ENCODE measurements around the gene SLC6A15.

SLC6A15 gene

DNA sequence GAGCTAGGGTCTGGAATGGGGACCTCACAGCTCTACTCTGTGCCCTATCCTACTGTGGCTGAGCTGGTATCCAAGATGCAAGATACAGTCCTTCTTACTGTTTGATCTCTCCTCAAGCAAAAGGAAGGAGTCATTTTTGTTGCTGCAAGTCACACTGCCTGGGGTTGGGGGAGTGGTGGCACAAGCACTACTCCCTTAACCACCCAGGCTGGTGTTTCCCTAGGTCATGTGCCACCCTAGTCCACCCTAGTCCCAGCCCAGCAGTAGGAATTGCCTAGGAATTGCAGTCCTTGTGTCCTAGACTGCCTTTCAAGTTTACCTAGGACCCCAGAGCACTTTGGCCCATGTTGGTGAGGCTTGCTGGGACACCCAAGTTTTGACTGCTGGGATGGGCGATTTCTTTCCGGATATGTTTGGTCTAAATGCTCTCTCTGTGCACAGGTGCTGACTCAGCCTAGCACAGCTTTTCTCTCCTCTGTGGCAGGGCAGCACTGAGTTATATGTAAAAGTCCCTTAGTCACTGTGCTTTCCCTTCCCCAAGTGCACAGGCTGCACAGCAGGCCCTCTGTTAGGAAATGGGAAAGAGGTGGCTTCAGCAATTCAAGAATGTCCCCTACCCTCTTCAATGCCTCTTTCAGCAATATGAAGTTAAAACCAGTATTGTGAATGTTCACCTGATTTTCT lies 54.9 kb downstream of the SLC6A15 start:
- DNase-seq (ENCODE audit: low read depth): no peak
- H3K4me3 ChIP-seq (ENCODE audit: low read depth, low read length): no peak overlapping the region
- TF ChIP-seq, protein P1, sequence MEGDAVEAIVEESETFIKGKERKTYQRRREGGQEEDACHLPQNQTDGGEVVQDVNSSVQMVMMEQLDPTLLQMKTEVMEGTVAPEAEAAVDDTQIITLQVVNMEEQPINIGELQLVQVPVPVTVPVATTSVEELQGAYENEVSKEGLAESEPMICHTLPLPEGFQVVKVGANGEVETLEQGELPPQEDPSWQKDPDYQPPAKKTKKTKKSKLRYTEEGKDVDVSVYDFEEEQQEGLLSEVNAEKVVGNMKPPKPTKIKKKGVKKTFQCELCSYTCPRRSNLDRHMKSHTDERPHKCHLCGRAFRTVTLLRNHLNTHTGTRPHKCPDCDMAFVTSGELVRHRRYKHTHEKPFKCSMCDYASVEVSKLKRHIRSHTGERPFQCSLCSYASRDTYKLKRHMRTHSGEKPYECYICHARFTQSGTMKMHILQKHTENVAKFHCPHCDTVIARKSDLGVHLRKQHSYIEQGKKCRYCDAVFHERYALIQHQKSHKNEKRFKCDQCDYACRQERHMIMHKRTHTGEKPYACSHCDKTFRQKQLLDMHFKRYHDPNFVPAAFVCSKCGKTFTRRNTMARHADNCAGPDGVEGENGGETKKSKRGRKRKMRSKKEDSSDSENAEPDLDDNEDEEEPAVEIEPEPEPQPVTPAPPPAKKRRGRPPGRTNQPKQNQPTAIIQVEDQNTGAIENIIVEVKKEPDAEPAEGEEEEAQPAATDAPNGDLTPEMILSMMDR (IDR thresholded peaks at IDR 0.05; ENCODE audit: low read depth, low read length, missing control alignments): no peak

DNA sequence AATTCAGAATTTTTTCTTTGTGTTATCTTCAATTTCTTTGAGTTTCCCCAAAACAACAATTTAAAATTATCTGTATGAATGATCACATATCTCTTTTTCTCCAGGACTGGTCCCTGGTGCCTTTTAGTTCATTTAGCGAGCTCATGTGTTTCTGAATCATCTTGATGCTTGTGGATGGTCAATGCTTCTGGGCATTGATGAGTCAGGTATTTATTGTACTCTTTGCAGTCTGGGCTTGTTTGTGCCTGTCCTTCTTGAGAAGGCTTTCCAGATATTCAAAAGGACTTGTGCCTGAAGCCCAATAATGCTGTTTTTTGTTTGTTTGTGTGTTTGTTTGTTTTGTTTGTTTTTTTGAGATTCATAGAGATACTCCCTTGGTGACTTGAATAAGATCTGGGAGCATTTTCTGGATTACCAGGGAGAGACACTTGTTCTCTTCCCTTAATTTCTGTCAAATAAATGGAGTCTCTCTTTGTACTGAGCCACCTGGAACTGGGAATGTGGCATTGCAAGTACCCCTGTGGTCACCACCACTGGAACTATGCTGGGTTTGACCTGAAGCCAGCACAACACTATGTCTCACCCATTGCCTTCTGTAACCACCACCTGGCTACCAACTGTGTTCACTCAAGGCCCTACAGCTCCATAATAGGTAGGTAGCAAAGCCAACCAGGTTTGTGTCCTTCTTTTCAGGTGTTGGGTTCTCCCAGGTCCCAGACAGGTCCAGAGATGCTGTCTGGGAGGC lies 56.3 kb downstream of the SLC6A15 start:
- DNase-seq (ENCODE audit: low read depth): no peak

DNA sequence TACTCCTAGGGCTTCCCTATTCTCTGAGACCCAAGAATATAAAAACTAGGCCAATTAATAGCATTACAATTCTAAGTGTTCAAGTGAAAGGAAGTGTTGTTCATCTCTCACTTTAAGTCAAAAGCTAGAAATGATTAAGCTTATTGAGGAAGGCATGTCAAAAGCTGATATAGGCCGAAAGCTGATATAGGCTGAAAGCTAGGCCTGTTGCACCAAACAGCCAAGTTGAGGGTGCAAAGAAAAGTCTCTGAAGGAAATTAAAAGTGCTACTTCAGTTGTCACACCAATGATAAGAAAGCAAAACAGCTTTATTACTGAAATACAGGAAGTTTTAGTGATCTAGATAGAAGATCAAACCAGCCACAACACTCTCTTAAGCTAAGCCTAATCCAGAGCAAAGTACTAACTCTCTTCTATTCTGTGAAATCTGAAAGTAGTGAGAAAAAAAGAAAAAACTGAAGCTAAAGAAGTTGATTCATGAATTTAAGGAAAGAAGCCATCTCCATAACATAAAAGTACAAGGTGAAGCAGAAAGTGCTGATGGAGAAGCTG lies 68.9 kb downstream of the SLC6A15 start:
- DNase-seq (ENCODE audit: low read depth): no peak
- H3K4me3 ChIP-seq (ENCODE audit: low read depth, low read length): no peak overlapping the region
- TF ChIP-seq, protein P1 (IDR thresholded peaks at IDR 0.05; ENCODE audit: low read depth, low read length, missing control alignments): no peak

More for the DNA sequence above, 56.3 kb downstream of the SLC6A15 start:
- H3K4me3 ChIP-seq (ENCODE audit: low read depth, low read length): no peak overlapping the region
- TF ChIP-seq, protein P1 (IDR thresholded peaks at IDR 0.05; ENCODE audit: low read depth, low read length, missing control alignments): no peak

DNA sequence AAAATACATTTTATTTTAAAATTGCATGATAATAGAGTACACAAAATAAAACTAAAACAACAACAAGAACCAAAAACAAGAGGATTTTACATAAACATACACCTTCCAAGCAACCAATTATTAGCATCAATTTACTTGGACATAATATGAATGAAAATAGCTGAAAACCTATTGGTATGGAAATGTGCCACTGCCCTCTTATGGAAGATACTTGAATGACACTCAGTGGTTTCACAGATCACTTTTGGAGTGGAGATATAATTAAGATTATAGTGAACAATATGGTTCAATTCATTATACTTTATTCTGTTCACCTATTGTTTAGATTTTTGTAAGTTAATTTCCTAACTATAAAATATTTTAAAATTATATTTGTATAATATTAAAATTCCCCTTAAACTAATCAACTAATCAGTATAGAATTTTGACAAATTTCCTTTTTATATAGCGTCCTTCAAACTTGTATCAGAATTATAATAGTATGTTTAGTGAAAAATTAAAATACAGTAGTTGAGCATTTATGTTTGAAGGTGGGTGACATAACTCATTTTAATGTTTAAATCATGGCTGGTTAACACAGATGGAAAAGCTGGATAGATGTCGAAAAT lies 70.1 kb downstream of the SLC6A15 start:
- no peak for DNase-seq (ENCODE audit: low read depth)
- TF ChIP-seq, protein P1 (IDR thresholded peaks at IDR 0.05; ENCODE audit: low read depth, low read length, missing control alignments): peak; percentile 49
- H3K4me3 ChIP-seq (ENCODE audit: low read depth, low read length): no peak overlapping the region

DNA sequence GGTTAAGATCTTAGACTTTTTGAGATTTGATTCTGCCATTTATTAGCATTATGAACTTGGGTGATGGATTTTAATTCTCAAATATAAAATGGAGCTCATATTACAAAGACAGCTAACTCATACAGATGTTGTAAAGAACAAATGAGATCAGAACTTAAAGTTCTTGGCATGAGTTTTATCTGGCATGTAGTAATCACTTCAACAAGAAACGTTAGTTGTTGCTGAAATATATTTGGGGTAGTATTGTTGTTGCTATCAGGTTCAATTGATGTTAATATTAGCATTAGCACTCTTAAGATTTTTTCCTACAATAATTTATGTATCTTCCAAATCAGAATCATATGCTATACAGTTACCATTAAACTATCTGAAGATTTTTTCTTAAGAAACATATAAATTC lies 71.0 kb downstream of the SLC6A15 start:
- TF ChIP-seq, protein P1 (IDR thresholded peaks at IDR 0.05; ENCODE audit: low read depth, low read length, missing control alignments): no peak
- H3K4me3 ChIP-seq (ENCODE audit: low read depth, low read length): no peak overlapping the region
- no peak for DNase-seq (ENCODE audit: low read depth)

DNA sequence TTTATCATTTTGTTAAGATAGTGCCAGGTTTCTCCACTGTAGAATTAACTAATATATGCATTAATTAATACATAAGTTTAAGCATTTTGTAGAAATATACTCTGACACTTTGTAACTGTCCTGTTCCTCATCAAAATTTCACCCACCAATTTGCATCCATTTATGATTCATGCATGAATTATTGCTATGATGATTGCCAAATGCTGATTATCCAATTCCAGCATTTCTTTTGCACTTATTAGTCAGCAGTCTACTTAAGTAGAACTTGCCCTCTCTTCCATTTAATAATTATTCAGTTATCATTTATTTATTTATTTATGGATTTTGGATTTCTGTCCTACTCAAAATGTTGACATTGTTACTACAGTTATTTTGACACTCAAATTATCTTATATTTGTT lies 72.2 kb downstream of the SLC6A15 start:
- DNase-seq (ENCODE audit: low read depth): no peak
- H3K4me3 ChIP-seq (ENCODE audit: low read depth, low read length): no peak overlapping the region
- TF ChIP-seq, protein P1 (IDR thresholded peaks at IDR 0.05; ENCODE audit: low read depth, low read length, missing control alignments): no peak

All from GM12864 (cell line).